Astrocyte (in vitro differentiated cells and primary cell): Measurements from ENCODE around the gene MED9. TPM values are rescaled to one million over a fixed set of nuclear protein-coding genes. Genes with fewer than 3 reads are reported as not detected.

Experiments used
- DNase-seq: peaks from one replicate; pipeline ENCODE4 v3.0.0-alpha.2; 2010; ENCODE audit warnings: low read depth
- FAIRE-seq: peaks from 2 replicates; lab custom pipeline; 2011; peaks lifted over from hg19 to GRCh38; lab: Jason Lieb, UNC
- H2AFZ ChIP-seq: 2 replicates; pipeline ENCODE4 v1.6.0; 2012; ENCODE audit warnings: low read depth, low read length, inconsistent platforms
- H3K27ac ChIP-seq: 2 replicates; pipeline ENCODE4 v1.5.1; 2011; ENCODE audit warnings: low read depth, low read length, inconsistent platforms
- H3K27me3 ChIP-seq: 2 replicates; pipeline ENCODE4 v1.6.0; 2011; ENCODE audit warnings: low read length, inconsistent platforms; ENCODE audit not compliant: insufficient read depth
- H3K36me3 ChIP-seq: 2 replicates; pipeline ENCODE4 v1.5.1; 2011; ENCODE audit warnings: low read length, inconsistent platforms; ENCODE audit not compliant: insufficient read depth
- H3K4me1 ChIP-seq: 2 replicates; pipeline ENCODE4 v1.5.1; 2011; ENCODE audit warnings: low read length, inconsistent platforms; ENCODE audit not compliant: insufficient read depth
- H3K4me2 ChIP-seq: 2 replicates; pipeline ENCODE4 v1.6.0; 2012; ENCODE audit warnings: low read length, inconsistent platforms
- H3K4me3 ChIP-seq: 2 replicates; pipeline ENCODE4 v1.5.1; 2011; ENCODE audit warnings: low read depth, mild to moderate bottlenecking, low read length, inconsistent platforms; ENCODE audit not compliant: insufficient read depth
- H3K79me2 ChIP-seq: 2 replicates; pipeline ENCODE4 v1.6.0; 2012; ENCODE audit warnings: mild to moderate bottlenecking, low read length, inconsistent platforms; ENCODE audit not compliant: insufficient read depth
- H3K9ac ChIP-seq: 2 replicates; pipeline ENCODE4 v1.6.0; 2012; ENCODE audit warnings: mild to moderate bottlenecking, low read length, inconsistent platforms
- H3K9me3 ChIP-seq: 2 replicates; pipeline ENCODE4 v1.5.1; 2012; ENCODE audit warnings: low read depth, mild to moderate bottlenecking, low read length, inconsistent platforms; ENCODE audit not compliant: insufficient read depth
- H4K20me1 ChIP-seq: 2 replicates; pipeline ENCODE4 v1.6.0; 2012; ENCODE audit warnings: low read length, inconsistent platforms; ENCODE audit not compliant: insufficient read depth
- H3K27ac Mint-ChIP-seq: one replicate; pipeline ENCODE4 v1.8.0; 2021; ENCODE audit warnings: mild to moderate bottlenecking, mixed read lengths; ENCODE audit not compliant: unreplicated experiment
- H3K27me3 Mint-ChIP-seq: one replicate; pipeline ENCODE4 v1.8.0; 2021; ENCODE audit warnings: low read depth, mixed read lengths; ENCODE audit not compliant: unreplicated experiment
- H3K36me3 Mint-ChIP-seq: one replicate; pipeline ENCODE4 v1.8.0; 2021; ENCODE audit warnings: low read depth, mixed read lengths; ENCODE audit not compliant: unreplicated experiment
- H3K4me1 Mint-ChIP-seq: one replicate; pipeline ENCODE4 v1.8.0; 2021; ENCODE audit warnings: low read depth, mixed read lengths; ENCODE audit not compliant: unreplicated experiment
- H3K4me3 Mint-ChIP-seq: one replicate; pipeline ENCODE4 v1.8.0; 2021; ENCODE audit warnings: mild to moderate bottlenecking, moderate library complexity, mixed read lengths; ENCODE audit not compliant: unreplicated experiment
- H3K9me3 Mint-ChIP-seq: one replicate; pipeline ENCODE4 v1.8.0; 2021; ENCODE audit warnings: mild to moderate bottlenecking, mixed read lengths; ENCODE audit not compliant: unreplicated experiment
- EZH2 ChIP-seq: IDR thresholded peaks from 2 replicates; pipeline ENCODE4 v1.6.1; 2012; ENCODE audit warnings: mild to moderate bottlenecking, low read length, inconsistent platforms; ENCODE audit not compliant: insufficient read depth
- total RNA-seq: library from RNA; stranded (reverse); gene quantifications from 2 replicates; pipeline ENCODE4 v1.2.1, GENCODE V29; 2021
- TF ChIP-seq, protein P1 (sequence below): IDR thresholded peaks from 2 replicates; pipeline ENCODE4 v1.5.1; 2011; ENCODE audit warnings: low read depth, mild to moderate bottlenecking, inconsistent platforms, low read length, moderate library complexity; ENCODE audit not compliant: insufficient read depth

MED9 gene
- total RNA-seq, 1 donor from 2014 or later: 9.4 TPM

DNA sequence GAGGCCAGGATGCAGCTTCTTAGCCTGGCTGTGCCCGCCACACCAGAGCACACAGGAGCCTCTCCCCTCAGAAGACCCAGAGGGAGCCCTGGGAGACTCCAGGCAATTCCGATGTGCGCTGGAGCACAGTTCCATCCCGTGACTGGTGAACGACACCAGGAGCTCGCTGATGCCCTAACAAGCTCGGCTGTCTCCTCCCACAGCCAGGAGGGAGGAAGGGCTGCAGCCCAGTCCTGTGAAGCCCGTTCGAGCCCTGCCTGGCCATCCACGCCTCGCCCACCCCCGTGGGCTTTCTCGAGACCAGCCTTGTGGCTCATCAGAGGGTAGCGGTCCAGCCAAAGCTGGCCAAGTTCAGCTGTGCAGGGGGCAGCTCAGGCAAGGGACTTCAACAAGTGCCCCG lies 41.2 kb downstream of the MED9 start:
- Histone ChIP-seq H3K27ac (no peak overlapping the region), H3K36me3 (no peaks in the 10 kb centered on the region), H3K27me3 (no peaks in the 10 kb centered on the region), H4K20me1 (peaks cover 47% of the 10 kb centered on the region), H3K4me1 (peaks cover 19% of the 10 kb centered on the region), H3K79me2 (no peaks in the 10 kb centered on the region), H3K9ac (no peak overlapping the region), H3K9me3 (no peaks in the 10 kb centered on the region), H2AFZ (no peak overlapping the region), H3K4me3 (no peak overlapping the region), H3K4me2 (no peak overlapping the region)
- H3K4me1 Mint-ChIP-seq: peaks cover 16% of the 10 kb centered on the region
- H3K27me3 Mint-ChIP-seq: peaks cover 24% of the 10 kb centered on the region
- no peak for DNase-seq
- no peak overlapping the region for H3K27ac Mint-ChIP-seq
- no peak for FAIRE-seq
- TF ChIP-seq EZH2: no peak
- TF ChIP-seq, protein P1, sequence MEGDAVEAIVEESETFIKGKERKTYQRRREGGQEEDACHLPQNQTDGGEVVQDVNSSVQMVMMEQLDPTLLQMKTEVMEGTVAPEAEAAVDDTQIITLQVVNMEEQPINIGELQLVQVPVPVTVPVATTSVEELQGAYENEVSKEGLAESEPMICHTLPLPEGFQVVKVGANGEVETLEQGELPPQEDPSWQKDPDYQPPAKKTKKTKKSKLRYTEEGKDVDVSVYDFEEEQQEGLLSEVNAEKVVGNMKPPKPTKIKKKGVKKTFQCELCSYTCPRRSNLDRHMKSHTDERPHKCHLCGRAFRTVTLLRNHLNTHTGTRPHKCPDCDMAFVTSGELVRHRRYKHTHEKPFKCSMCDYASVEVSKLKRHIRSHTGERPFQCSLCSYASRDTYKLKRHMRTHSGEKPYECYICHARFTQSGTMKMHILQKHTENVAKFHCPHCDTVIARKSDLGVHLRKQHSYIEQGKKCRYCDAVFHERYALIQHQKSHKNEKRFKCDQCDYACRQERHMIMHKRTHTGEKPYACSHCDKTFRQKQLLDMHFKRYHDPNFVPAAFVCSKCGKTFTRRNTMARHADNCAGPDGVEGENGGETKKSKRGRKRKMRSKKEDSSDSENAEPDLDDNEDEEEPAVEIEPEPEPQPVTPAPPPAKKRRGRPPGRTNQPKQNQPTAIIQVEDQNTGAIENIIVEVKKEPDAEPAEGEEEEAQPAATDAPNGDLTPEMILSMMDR: no peak
- no peaks in the 10 kb centered on the region for H3K9me3 Mint-ChIP-seq
- H3K4me3 Mint-ChIP-seq: no peak overlapping the region
- H3K36me3 Mint-ChIP-seq: peaks cover 3% of the 10 kb centered on the region

DNA sequence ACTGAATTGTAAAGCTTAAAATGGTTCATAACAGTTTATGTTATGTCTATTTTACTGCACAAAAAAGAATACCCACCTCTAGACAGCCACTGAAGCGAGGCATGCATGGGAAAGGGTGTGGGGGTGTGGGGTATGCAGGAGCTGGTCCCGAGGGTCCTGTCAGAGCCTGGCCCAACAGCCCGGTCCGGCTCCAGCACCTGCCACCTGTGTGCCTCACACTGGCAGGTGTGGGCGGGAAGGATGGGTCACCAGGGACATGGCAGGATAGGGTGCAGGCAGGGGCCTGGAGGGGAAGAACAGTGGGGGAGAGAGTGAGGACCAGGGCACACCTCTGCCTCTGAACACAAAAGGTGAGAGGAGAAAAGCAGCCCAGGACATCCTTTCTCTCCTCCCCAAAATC lies 42.2 kb downstream of the MED9 start:
- H4K20me1 ChIP-seq: peaks cover 49% of the 10 kb centered on the region

DNA sequence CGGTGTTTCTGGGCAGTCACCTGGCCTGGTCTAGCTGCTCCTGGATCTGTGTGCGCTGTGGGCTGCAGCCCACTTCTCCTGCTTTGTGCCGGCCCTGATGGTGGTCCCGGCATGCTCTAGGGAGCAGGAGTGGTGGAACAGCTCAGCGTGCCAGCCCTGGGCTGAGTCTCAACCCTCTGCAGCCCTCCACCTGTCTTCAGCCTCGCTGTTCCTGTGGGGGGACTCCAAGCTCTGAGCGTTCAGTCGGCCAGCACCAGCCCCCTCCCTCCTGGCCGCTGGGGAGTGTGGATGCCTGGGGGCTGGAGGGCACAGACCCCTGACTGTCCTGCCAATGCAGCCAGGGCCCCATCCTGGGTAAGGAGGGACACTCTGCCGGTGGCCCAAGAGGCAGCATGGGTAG lies 43.1 kb downstream of the MED9 start:
- H3K27ac Mint-ChIP-seq: no peak overlapping the region
- no peaks in the 10 kb centered on the region for H3K9me3 Mint-ChIP-seq
- no peak overlapping the region for H3K9ac ChIP-seq
- peaks cover 18% of the 10 kb centered on the region for H3K4me1 ChIP-seq
- H3K27ac ChIP-seq: no peak overlapping the region
- no peak overlapping the region for H3K4me3 ChIP-seq
- H3K4me2 ChIP-seq: no peak overlapping the region
- peaks cover 13% of the 10 kb centered on the region for H3K4me1 Mint-ChIP-seq
- H3K79me2 ChIP-seq: no peaks in the 10 kb centered on the region
- DNase-seq (no peak), FAIRE-seq (no peak)
- H2AFZ ChIP-seq: no peak overlapping the region
- no peak overlapping the region for H3K4me3 Mint-ChIP-seq
- peaks cover 46% of the 10 kb centered on the region for H4K20me1 ChIP-seq
- H3K27me3 ChIP-seq: no peaks in the 10 kb centered on the region
- no peaks in the 10 kb centered on the region for H3K36me3 ChIP-seq
- TF ChIP-seq EZH2: no peak
- TF ChIP-seq, protein P1: no peak
- peaks cover 21% of the 10 kb centered on the region for H3K27me3 Mint-ChIP-seq
- H3K9me3 ChIP-seq: no peaks in the 10 kb centered on the region
- peaks cover 3% of the 10 kb centered on the region for H3K36me3 Mint-ChIP-seq

More for the DNA sequence above, 42.2 kb downstream of the MED9 start:
- Histone ChIP-seq H3K4me3 (no peak overlapping the region), H3K9me3 (no peaks in the 10 kb centered on the region), H3K36me3 (no peaks in the 10 kb centered on the region), H3K27ac (no peak overlapping the region), H3K9ac (no peak overlapping the region), H3K27me3 (no peaks in the 10 kb centered on the region), H3K4me2 (no peak overlapping the region), H2AFZ (no peak overlapping the region), H3K4me1 (peaks cover 19% of the 10 kb centered on the region), H3K79me2 (no peaks in the 10 kb centered on the region)
- FAIRE-seq (no peak), DNase-seq (no peak)
- H3K27ac Mint-ChIP-seq: no peak overlapping the region
- peaks cover 3% of the 10 kb centered on the region for H3K36me3 Mint-ChIP-seq
- H3K4me1 Mint-ChIP-seq: peaks cover 16% of the 10 kb centered on the region
- H3K27me3 Mint-ChIP-seq: peaks cover 21% of the 10 kb centered on the region
- no peak overlapping the region for H3K4me3 Mint-ChIP-seq
- TF ChIP-seq, protein P1: no peak
- TF ChIP-seq EZH2: no peak
- H3K9me3 Mint-ChIP-seq: no peaks in the 10 kb centered on the region
